Activated naive CD8-positive, alpha-beta T cell treated with anti-CD3 and anti-CD28 coated beads for 36 hours (primary cell): ENCODE results near the gene LCE1F. TPM values are rescaled to one million over a fixed set of nuclear protein-coding genes. Genes with fewer than 3 reads are reported as not detected.

Experiments used
- DNase-seq: peaks from one replicate; pipeline ENCODE4 v3.0.0; 2021
- H3K27ac Mint-ChIP-seq: one replicate; pipeline ENCODE4 v1.8.0; 2022; ENCODE audit warnings: mild to moderate bottlenecking, moderate library complexity, mixed read lengths
- H3K27me3 Mint-ChIP-seq: one replicate; pipeline ENCODE4 v1.8.0; 2022; ENCODE audit warnings: mild to moderate bottlenecking, mixed read lengths
- H3K36me3 Mint-ChIP-seq: one replicate; pipeline ENCODE4 v1.8.0; 2021; ENCODE audit warnings: mild to moderate bottlenecking, mixed read lengths
- H3K4me1 Mint-ChIP-seq: one replicate; pipeline ENCODE4 v1.8.0; 2021; ENCODE audit warnings: mixed read lengths
- H3K4me3 Mint-ChIP-seq: one replicate; pipeline ENCODE4 v1.8.0; 2022; ENCODE audit warnings: mild to moderate bottlenecking, moderate library complexity, mixed read lengths
- H3K9me3 Mint-ChIP-seq: one replicate; pipeline ENCODE4 v1.8.0; 2022; ENCODE audit warnings: mixed read lengths
- total RNA-seq, 2 experiments: library from RNA; stranded (reverse); gene quantifications; one replicate each; pipeline ENCODE4 v1.2.3, GENCODE V29; 2021

LCE1F gene
- not detected for total RNA-seq

- peaks cover 15% of the 10 kb centered on the region for H3K27me3 Mint-ChIP-seq
- DNase-seq = no peak
- H3K36me3 Mint-ChIP-seq = peaks cover 2% of the 10 kb centered on the region
- H3K4me3 Mint-ChIP-seq = no peak within 1 kb of the TSS
- H3K4me1 Mint-ChIP-seq = no peaks in the 10 kb centered on the region
- no peaks in the 10 kb centered on the region for H3K9me3 Mint-ChIP-seq
- H3K27ac Mint-ChIP-seq = no peak within 1 kb of the TSS
These were observed at the start of gene LCE1F for GRCh38 chr1:152774875-152775274. LCE1F (plus strand) TSS chr1:152775140; CDS start chr1:152776372, 1,232 bp downstream.

GRCh38 chr1:152725261-152725660, 49.7 kb upstream of the LCE1F start:
- no peak for DNase-seq
- Mint-ChIP-seq H3K4me1 (no peaks in the 10 kb centered on the region), H3K4me3 (no peak overlapping the region), H3K9me3 (no peaks in the 10 kb centered on the region), H3K27ac (no peak overlapping the region), H3K27me3 (peaks cover 16% of the 10 kb centered on the region), H3K36me3 (no peaks in the 10 kb centered on the region)

- no peak for DNase-seq
- Mint-ChIP-seq H3K27ac (no peak overlapping the region), H3K27me3 (peaks cover 12% of the 10 kb centered on the region), H3K36me3 (no peaks in the 10 kb centered on the region), H3K4me3 (no peak overlapping the region), H3K4me1 (no peaks in the 10 kb centered on the region), H3K9me3 (no peaks in the 10 kb centered on the region)
These were observed 46.0 kb upstream of the LCE1F start for GRCh38 chr1:152728986-152729385.

GRCh38 chr1:152735648-152736047, 39.3 kb upstream of the LCE1F start:
- Mint-ChIP-seq H3K36me3 (no peaks in the 10 kb centered on the region), H3K27ac (no peak overlapping the region), H3K27me3 (peaks cover 35% of the 10 kb centered on the region), H3K4me3 (no peak overlapping the region), H3K9me3 (no peaks in the 10 kb centered on the region), H3K4me1 (no peaks in the 10 kb centered on the region)
- no peak for DNase-seq

GRCh38 chr1:152737997-152738396, 36.9 kb upstream of the LCE1F start:
- H3K36me3 Mint-ChIP-seq = no peaks in the 10 kb centered on the region
- H3K27ac Mint-ChIP-seq = no peak overlapping the region
- H3K4me3 Mint-ChIP-seq = no peak overlapping the region
- no peaks in the 10 kb centered on the region for H3K4me1 Mint-ChIP-seq
- DNase-seq = no peak
- no peaks in the 10 kb centered on the region for H3K9me3 Mint-ChIP-seq
- H3K27me3 Mint-ChIP-seq = peaks cover 35% of the 10 kb centered on the region

- peaks cover 29% of the 10 kb centered on the region for H3K27me3 Mint-ChIP-seq
- H3K4me1 Mint-ChIP-seq = no peaks in the 10 kb centered on the region
- H3K4me3 Mint-ChIP-seq = no peak overlapping the region
- no peak for DNase-seq
- no peak overlapping the region for H3K27ac Mint-ChIP-seq
- H3K36me3 Mint-ChIP-seq = no peaks in the 10 kb centered on the region
- no peaks in the 10 kb centered on the region for H3K9me3 Mint-ChIP-seq
These were observed 35.1 kb upstream of the LCE1F start for GRCh38 chr1:152739841-152740240.

- Mint-ChIP-seq H3K27ac (no peak overlapping the region), H3K27me3 (peaks cover 21% of the 10 kb centered on the region), H3K4me1 (no peaks in the 10 kb centered on the region), H3K36me3 (no peaks in the 10 kb centered on the region), H3K4me3 (no peak overlapping the region), H3K9me3 (no peaks in the 10 kb centered on the region)
- no peak for DNase-seq
These were observed 33.3 kb upstream of the LCE1F start for GRCh38 chr1:152741656-152742055.

GRCh38 chr1:152743371-152744145, 31.4 kb upstream of the LCE1F start:
- no peak for DNase-seq
- H3K9me3 Mint-ChIP-seq = no peaks in the 10 kb centered on the region
- H3K27ac Mint-ChIP-seq = no peak overlapping the region
- H3K4me1 Mint-ChIP-seq = no peaks in the 10 kb centered on the region
- no peaks in the 10 kb centered on the region for H3K36me3 Mint-ChIP-seq
- peaks cover 14% of the 10 kb centered on the region for H3K27me3 Mint-ChIP-seq
- no peak overlapping the region for H3K4me3 Mint-ChIP-seq

GRCh38 chr1:152745289-152745704, 29.6 kb upstream of the LCE1F start:
- H3K4me1 Mint-ChIP-seq = no peaks in the 10 kb centered on the region
- peaks cover 10% of the 10 kb centered on the region for H3K27me3 Mint-ChIP-seq
- no peaks in the 10 kb centered on the region for H3K36me3 Mint-ChIP-seq

GRCh38 chr1:152745765-152746444, 29.0 kb upstream of the LCE1F start:
- Mint-ChIP-seq H3K4me1 (no peaks in the 10 kb centered on the region), H3K4me3 (no peak overlapping the region), H3K9me3 (no peaks in the 10 kb centered on the region), H3K27ac (no peak overlapping the region), H3K27me3 (peaks cover 16% of the 10 kb centered on the region), H3K36me3 (no peaks in the 10 kb centered on the region)
- DNase-seq = no peak

More at GRCh38 chr1:152745289-152745704, 29.6 kb upstream of the LCE1F start:
- no peak for DNase-seq
- Mint-ChIP-seq H3K27ac (no peak overlapping the region), H3K4me3 (no peak overlapping the region), H3K9me3 (no peaks in the 10 kb centered on the region)

- H3K4me1 Mint-ChIP-seq = no peaks in the 10 kb centered on the region
- no peaks in the 10 kb centered on the region for H3K36me3 Mint-ChIP-seq
- no peak for DNase-seq
- no peaks in the 10 kb centered on the region for H3K9me3 Mint-ChIP-seq
- H3K27me3 Mint-ChIP-seq = peaks cover 24% of the 10 kb centered on the region
- H3K4me3 Mint-ChIP-seq = no peak overlapping the region
- H3K27ac Mint-ChIP-seq = no peak overlapping the region
These were observed 27.1 kb upstream of the LCE1F start for GRCh38 chr1:152747831-152748230.

GRCh38 chr1:152752225-152752624, 22.7 kb upstream of the LCE1F start:
- peaks cover 49% of the 10 kb centered on the region for H3K27me3 Mint-ChIP-seq
- no peaks in the 10 kb centered on the region for H3K9me3 Mint-ChIP-seq
- H3K4me3 Mint-ChIP-seq = no peak overlapping the region
- no peaks in the 10 kb centered on the region for H3K36me3 Mint-ChIP-seq
- no peaks in the 10 kb centered on the region for H3K4me1 Mint-ChIP-seq
- no peak for DNase-seq
- H3K27ac Mint-ChIP-seq = no peak overlapping the region

GRCh38 chr1:152753586-152753985, 21.4 kb upstream of the LCE1F start:
- Mint-ChIP-seq H3K27me3 (peaks cover 55% of the 10 kb centered on the region), H3K4me1 (no peaks in the 10 kb centered on the region)

GRCh38 chr1:152756872-152757271, 18.1 kb upstream of the LCE1F start:
- H3K27me3 Mint-ChIP-seq = peaks cover 43% of the 10 kb centered on the region
- no peaks in the 10 kb centered on the region for H3K36me3 Mint-ChIP-seq
- no peak overlapping the region for H3K4me3 Mint-ChIP-seq
- no peak for DNase-seq
- no peaks in the 10 kb centered on the region for H3K9me3 Mint-ChIP-seq
- H3K4me1 Mint-ChIP-seq = no peaks in the 10 kb centered on the region
- no peak overlapping the region for H3K27ac Mint-ChIP-seq

More at GRCh38 chr1:152753586-152753985, 21.4 kb upstream of the LCE1F start:
- no peak overlapping the region for H3K27ac Mint-ChIP-seq
- no peak for DNase-seq
- H3K36me3 Mint-ChIP-seq = no peaks in the 10 kb centered on the region
- no peaks in the 10 kb centered on the region for H3K9me3 Mint-ChIP-seq
- no peak overlapping the region for H3K4me3 Mint-ChIP-seq

- Mint-ChIP-seq H3K36me3 (no peaks in the 10 kb centered on the region), H3K9me3 (no peaks in the 10 kb centered on the region), H3K4me1 (no peaks in the 10 kb centered on the region), H3K4me3 (no peak within 1 kb of the TSS), H3K27me3 (peaks cover 41% of the 10 kb centered on the region), H3K27ac (no peak within 1 kb of the TSS)
- DNase-seq = no peak
These were observed 17.2 kb upstream of the LCE1F start, which contains the start of gene KPRP for GRCh38 chr1:152757747-152758146. KPRP (plus strand) TSS chr1:152758025; CDS start chr1:152759589, 1,564 bp downstream.
